ENCODE results near the gene GRHL1. TPM values are rescaled to one million over a fixed set of nuclear protein-coding genes. Genes with fewer than 3 reads are reported as not detected.
A peak's percentile ranks its signal among the peaks of the same experiment; 100 is the strongest.

Gene GRHL1
- total and polyA plus RNA-seq, 2 experiments from 2014 or later: 0.92 to 1.5 TPM

DNA sequence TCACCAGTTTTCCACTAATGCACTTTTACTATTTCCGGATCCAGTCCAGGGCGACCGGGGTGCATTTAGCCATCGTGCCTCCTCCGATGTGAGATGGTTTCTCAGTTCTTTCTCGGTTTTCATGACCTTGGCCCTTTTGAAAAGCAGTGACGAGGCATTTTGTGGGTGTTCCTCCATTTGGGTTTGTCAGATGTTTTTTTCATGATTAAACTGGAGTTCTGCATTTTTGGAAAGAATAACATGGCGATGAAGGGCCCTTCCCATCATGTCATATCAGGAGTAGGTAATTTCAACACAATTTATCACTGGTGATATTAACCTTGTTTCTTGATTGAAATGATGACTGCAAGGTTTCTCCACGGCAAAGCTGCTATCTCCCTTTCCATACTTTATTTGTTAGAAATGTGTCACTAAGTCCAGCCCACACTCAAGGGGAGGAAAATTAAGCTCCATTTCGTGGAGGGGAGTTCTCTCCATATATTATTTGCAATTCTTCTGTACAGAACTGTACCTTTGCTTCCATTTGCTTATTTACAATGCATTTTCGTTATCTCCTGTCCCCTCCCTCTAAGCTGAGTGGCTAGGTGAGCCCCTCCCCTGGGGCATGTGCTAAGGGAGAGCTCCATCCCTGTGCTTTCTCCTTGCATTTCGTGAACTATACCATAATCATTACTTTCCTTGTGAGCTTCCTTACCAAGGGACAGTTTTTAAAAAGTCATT lies 83.0 kb downstream of the GRHL1 start:
- Histone ChIP-seq H3K4me1 (ENCODE audit: low read depth) (no peaks in the 10 kb centered on the region), H3K9me3 (ENCODE audit: low read depth) (no peaks in the 10 kb centered on the region), H3K36me3 (no peaks in the 10 kb centered on the region), H3K27ac (no peak overlapping the region), H3K27me3 (no peaks in the 10 kb centered on the region), H3K4me3 (no peak overlapping the region)
- DNase-seq (ENCODE audit: low read depth in 1 of 2, low spot score in 1 of 2): no peak
- TF ChIP-seq, protein P1, sequence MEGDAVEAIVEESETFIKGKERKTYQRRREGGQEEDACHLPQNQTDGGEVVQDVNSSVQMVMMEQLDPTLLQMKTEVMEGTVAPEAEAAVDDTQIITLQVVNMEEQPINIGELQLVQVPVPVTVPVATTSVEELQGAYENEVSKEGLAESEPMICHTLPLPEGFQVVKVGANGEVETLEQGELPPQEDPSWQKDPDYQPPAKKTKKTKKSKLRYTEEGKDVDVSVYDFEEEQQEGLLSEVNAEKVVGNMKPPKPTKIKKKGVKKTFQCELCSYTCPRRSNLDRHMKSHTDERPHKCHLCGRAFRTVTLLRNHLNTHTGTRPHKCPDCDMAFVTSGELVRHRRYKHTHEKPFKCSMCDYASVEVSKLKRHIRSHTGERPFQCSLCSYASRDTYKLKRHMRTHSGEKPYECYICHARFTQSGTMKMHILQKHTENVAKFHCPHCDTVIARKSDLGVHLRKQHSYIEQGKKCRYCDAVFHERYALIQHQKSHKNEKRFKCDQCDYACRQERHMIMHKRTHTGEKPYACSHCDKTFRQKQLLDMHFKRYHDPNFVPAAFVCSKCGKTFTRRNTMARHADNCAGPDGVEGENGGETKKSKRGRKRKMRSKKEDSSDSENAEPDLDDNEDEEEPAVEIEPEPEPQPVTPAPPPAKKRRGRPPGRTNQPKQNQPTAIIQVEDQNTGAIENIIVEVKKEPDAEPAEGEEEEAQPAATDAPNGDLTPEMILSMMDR (IDR thresholded peaks at IDR 0.05; ENCODE audit: low read depth, low read length): no peak

GRCh38 chr2:10035053-10035422 lies 83.5 kb downstream of the GRHL1 start:
- no peaks in the 10 kb centered on the region for H3K36me3 ChIP-seq
- DNase-seq (ENCODE audit: low read depth in 1 of 2, low spot score in 1 of 2): no peak
- peaks cover 1% of the 10 kb centered on the region for H3K4me1 ChIP-seq (ENCODE audit: low read depth)
- H3K9me3 ChIP-seq (ENCODE audit: low read depth): no peaks in the 10 kb centered on the region
- no peak overlapping the region for H3K4me3 ChIP-seq
- TF ChIP-seq, protein P1 (IDR thresholded peaks at IDR 0.05; ENCODE audit: low read depth, low read length): no peak
- no peak overlapping the region for H3K27ac ChIP-seq
- H3K27me3 ChIP-seq: no peaks in the 10 kb centered on the region

DNA sequence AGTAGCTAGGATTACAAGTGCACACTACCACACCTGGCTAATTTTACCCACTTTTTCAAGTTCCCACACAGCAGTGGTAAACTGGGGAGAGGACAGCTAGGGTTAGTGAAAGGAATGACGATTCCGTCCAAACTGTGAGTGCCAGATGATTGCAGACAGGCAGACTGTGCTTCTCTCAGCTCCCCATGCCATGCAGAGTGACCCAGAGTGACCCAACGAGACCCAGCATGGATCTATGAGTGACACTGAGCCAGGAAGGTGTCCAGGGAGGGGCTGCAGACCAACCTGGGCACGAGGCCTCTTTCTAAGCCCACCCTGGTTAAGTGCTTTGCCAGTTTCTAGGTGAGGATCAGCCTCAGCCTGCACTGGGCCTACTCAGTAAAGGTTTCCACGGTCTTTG lies 84.1 kb downstream of the GRHL1 start:
- Histone ChIP-seq H3K9me3 (ENCODE audit: low read depth) (no peaks in the 10 kb centered on the region), H3K4me3 (no peak overlapping the region), H3K36me3 (no peaks in the 10 kb centered on the region), H3K4me1 (ENCODE audit: low read depth) (peaks cover 6% of the 10 kb centered on the region), H3K27ac (no peak overlapping the region), H3K27me3 (no peaks in the 10 kb centered on the region)
- DNase-seq (ENCODE audit: low read depth in 1 of 2, low spot score in 1 of 2): no peak
- TF ChIP-seq, protein P1 (IDR thresholded peaks at IDR 0.05; ENCODE audit: low read depth, low read length): no peak

- DNase-seq (ENCODE audit: low read depth in 1 of 2, low spot score in 1 of 2): peak in 1 of 2 donors; percentile 77
- H3K27ac ChIP-seq: no peak overlapping the region
- TF ChIP-seq, protein P1 (IDR thresholded peaks at IDR 0.05; ENCODE audit: low read depth, low read length): peak; percentile 52
- peaks cover 6% of the 10 kb centered on the region for H3K4me1 ChIP-seq (ENCODE audit: low read depth)
- no peaks in the 10 kb centered on the region for H3K36me3 ChIP-seq
- H3K9me3 ChIP-seq (ENCODE audit: low read depth): no peaks in the 10 kb centered on the region
- H3K4me3 ChIP-seq: no peak overlapping the region
- no peaks in the 10 kb centered on the region for H3K27me3 ChIP-seq
These were observed 84.8 kb downstream of the GRHL1 start for GRCh38 chr2:10036095-10036884.

DNA sequence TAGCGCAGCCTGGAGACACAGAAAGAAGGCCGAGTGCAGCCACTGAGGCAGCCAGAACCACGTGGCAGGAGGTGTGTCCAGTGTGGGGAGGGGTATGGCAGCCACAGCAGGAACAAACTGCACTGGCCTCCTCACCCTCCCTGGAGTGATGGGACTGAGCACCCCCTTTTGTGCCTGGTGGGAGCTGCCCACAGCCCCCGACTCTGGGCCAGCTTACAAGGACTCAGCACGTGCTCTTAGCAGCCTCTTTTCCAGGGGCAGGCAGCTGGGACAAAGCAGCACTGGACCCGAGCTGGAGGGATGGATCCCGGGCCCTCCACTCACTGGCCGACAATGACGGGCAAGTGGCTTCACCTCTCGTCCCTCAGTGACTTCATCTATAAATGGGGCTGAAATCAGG lies 86.6 kb downstream of the GRHL1 start:
- no peaks in the 10 kb centered on the region for H3K27me3 ChIP-seq
- no peak for DNase-seq (ENCODE audit: low read depth in 1 of 2, low spot score in 1 of 2)
- H3K27ac ChIP-seq: no peak overlapping the region
- H3K36me3 ChIP-seq: no peaks in the 10 kb centered on the region
- no peak overlapping the region for H3K4me3 ChIP-seq
- peaks cover 6% of the 10 kb centered on the region for H3K4me1 ChIP-seq (ENCODE audit: low read depth)
- H3K9me3 ChIP-seq (ENCODE audit: low read depth): no peaks in the 10 kb centered on the region
- TF ChIP-seq, protein P1 (IDR thresholded peaks at IDR 0.05; ENCODE audit: low read depth, low read length): no peak

Measured in cardiac muscle cell (in vitro differentiated cells and primary cell).